ENCODE results near the gene ABHD6. TPM values are rescaled to one million over a fixed set of nuclear protein-coding genes. Genes with fewer than 3 reads are reported as not detected.

ABHD6 gene
- total and polyA plus RNA-seq, 4 donors, result 5.2 to 14.1 (median 10.7) TPM

DNA sequence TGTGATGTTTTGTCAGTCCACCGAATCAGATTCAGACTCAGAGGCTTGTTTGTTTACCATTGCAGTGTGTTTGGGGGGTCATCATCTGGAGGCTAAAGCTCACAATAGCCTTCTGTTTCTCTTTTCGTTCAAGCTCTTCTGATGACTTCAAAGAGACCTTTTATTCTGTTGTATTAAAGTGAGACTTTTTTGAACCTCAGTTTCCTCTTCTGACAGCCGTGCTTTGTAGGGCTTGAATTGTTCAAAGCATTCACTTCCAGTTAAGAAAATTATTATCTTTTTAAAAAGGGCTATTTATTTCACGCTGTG lies 96.4 kb downstream of the ABHD6 start:
- no peaks in the 10 kb centered on the region for H3K9me3 ChIP-seq (ENCODE audit: control insufficient read depth in 4 of 4, insufficient read depth in 3 of 4, low read length in 3 of 4)

DNA sequence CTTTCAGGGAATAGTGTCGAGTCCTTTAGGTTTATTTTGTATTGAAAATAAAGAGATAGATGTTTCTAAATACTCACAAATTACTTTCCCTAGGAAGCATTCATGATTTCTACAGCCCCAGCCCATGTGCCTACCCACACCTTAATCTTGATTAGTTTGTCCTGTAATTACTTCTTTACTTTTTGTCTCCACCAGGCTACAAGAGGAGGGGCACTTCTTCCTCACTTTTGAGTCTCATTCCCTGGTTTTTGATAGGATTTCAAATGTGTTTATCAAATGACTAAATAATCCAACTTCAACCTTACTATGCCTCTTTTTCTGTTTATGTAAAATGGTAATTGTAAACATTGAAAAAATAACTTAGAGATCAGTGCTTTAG lies 96.9 kb downstream of the ABHD6 start:
- Histone ChIP-seq H3K36me3 (ENCODE audit: control insufficient read depth in 4 of 4, insufficient read depth in 4 of 4, low read length in 4 of 4) (peaks cover 0 to 1% (median 0%) of the 10 kb centered on the region in 4 donors), H3K4me1 (ENCODE audit: control insufficient read depth in 5 of 5, insufficient read depth in 5 of 5, low read length in 5 of 5) (peaks cover 0 to 26% (median 7%) of the 10 kb centered on the region in 5 donors), H3K9me3 (ENCODE audit: control insufficient read depth in 4 of 4, insufficient read depth in 3 of 4, low read length in 3 of 4) (no peaks in the 10 kb centered on the region), H3K4me3 (no peak overlapping the region), H3K9ac (ENCODE audit: insufficient read depth in 1 of 2, low read length in 2 of 2) (no peak overlapping the region), H3K27me3 (ENCODE audit: control insufficient read depth in 3 of 3, insufficient read depth in 3 of 3, low read length in 2 of 3) (no peaks in the 10 kb centered on the region), H3K27ac (ENCODE audit: low read depth in 1 of 2, low read length in 1 of 2) (peak overlapping the region in 1 of 2 donors; percentile 92)
- DNase-seq (no peak), ATAC-seq (ENCODE audit: insufficient read depth, low FRiP score) (no peak)
- 73 to 77% methylated on average over 1 of the region's 1 CpG for WGBS, 2 donors
- TF ChIP-seq, protein P1, sequence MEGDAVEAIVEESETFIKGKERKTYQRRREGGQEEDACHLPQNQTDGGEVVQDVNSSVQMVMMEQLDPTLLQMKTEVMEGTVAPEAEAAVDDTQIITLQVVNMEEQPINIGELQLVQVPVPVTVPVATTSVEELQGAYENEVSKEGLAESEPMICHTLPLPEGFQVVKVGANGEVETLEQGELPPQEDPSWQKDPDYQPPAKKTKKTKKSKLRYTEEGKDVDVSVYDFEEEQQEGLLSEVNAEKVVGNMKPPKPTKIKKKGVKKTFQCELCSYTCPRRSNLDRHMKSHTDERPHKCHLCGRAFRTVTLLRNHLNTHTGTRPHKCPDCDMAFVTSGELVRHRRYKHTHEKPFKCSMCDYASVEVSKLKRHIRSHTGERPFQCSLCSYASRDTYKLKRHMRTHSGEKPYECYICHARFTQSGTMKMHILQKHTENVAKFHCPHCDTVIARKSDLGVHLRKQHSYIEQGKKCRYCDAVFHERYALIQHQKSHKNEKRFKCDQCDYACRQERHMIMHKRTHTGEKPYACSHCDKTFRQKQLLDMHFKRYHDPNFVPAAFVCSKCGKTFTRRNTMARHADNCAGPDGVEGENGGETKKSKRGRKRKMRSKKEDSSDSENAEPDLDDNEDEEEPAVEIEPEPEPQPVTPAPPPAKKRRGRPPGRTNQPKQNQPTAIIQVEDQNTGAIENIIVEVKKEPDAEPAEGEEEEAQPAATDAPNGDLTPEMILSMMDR (IDR thresholded peaks at IDR 0.05; ENCODE audit: control extremely low read depth, extremely low read depth), result no peak

More for the DNA sequence above, 96.4 kb downstream of the ABHD6 start:
- DNase-seq (no peak), ATAC-seq (ENCODE audit: insufficient read depth, low FRiP score) (no peak)
- Histone ChIP-seq H3K27me3 (ENCODE audit: control insufficient read depth in 3 of 3, insufficient read depth in 3 of 3, low read length in 2 of 3) (no peaks in the 10 kb centered on the region), H3K9ac (ENCODE audit: insufficient read depth in 1 of 2, low read length in 2 of 2) (peak overlapping the region in 1 of 2 donors; percentile 63), H3K36me3 (ENCODE audit: control insufficient read depth in 4 of 4, insufficient read depth in 4 of 4, low read length in 4 of 4) (peaks cover 0 to 1% (median 0%) of the 10 kb centered on the region in 4 donors), H3K4me1 (ENCODE audit: control insufficient read depth in 5 of 5, insufficient read depth in 5 of 5, low read length in 5 of 5) (peaks cover 0 to 26% (median 7%) of the 10 kb centered on the region in 5 donors), H3K4me3 (no peak overlapping the region), H3K27ac (ENCODE audit: low read depth in 1 of 2, low read length in 1 of 2) (no peak overlapping the region)
- 26 to 27% methylated on average over 4 of the region's 4 CpGs for WGBS, 2 donors
- TF ChIP-seq, protein P1 (IDR thresholded peaks at IDR 0.05; ENCODE audit: control extremely low read depth, extremely low read depth), result no peak

DNA sequence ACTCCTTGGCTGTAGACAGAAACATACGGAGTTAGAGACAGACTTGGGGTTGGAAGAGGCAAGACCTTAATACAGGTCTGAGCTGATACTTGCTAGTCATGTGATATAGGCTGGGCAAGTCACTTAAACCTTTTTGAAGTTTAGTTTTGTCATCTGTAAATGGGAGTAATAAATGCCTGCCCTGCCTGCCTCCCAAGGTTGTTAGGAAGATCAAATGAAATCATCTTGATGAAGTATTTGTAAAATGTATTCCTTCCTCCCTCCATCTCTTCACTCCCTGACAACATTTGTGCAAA lies 98.0 kb downstream of the ABHD6 start:
- H3K9ac ChIP-seq (ENCODE audit: insufficient read depth in 1 of 2, low read length in 2 of 2), result no peak overlapping the region
- TF ChIP-seq, protein P1 (IDR thresholded peaks at IDR 0.05; ENCODE audit: control extremely low read depth, extremely low read depth), result no peak

More for the DNA sequence above, 98.0 kb downstream of the ABHD6 start:
- H3K27ac ChIP-seq (ENCODE audit: low read depth in 1 of 2, low read length in 1 of 2), result peak overlapping the region in 1 of 2 donors; percentile 77
- WGBS, 2 donors, result 14 to 29% methylated on average over 1 of the region's 1 CpG
- H3K27me3 ChIP-seq (ENCODE audit: control insufficient read depth in 3 of 3, insufficient read depth in 3 of 3, low read length in 2 of 3), result no peaks in the 10 kb centered on the region
- peaks cover 0 to 26% (median 7%) of the 10 kb centered on the region in 5 donors for H3K4me1 ChIP-seq (ENCODE audit: control insufficient read depth in 5 of 5, insufficient read depth in 5 of 5, low read length in 5 of 5)
- H3K9me3 ChIP-seq (ENCODE audit: control insufficient read depth in 4 of 4, insufficient read depth in 3 of 4, low read length in 3 of 4), result no peaks in the 10 kb centered on the region
- no peak overlapping the region for H3K4me3 ChIP-seq
- peaks cover 0 to 4% (median 0%) of the 10 kb centered on the region in 4 donors for H3K36me3 ChIP-seq (ENCODE audit: control insufficient read depth in 4 of 4, insufficient read depth in 4 of 4, low read length in 4 of 4)
- DNase-seq (no peak), ATAC-seq (ENCODE audit: insufficient read depth, low FRiP score) (no peak)
